ENCODE results near the gene ZNF581.

ZNF581 gene

DNA sequence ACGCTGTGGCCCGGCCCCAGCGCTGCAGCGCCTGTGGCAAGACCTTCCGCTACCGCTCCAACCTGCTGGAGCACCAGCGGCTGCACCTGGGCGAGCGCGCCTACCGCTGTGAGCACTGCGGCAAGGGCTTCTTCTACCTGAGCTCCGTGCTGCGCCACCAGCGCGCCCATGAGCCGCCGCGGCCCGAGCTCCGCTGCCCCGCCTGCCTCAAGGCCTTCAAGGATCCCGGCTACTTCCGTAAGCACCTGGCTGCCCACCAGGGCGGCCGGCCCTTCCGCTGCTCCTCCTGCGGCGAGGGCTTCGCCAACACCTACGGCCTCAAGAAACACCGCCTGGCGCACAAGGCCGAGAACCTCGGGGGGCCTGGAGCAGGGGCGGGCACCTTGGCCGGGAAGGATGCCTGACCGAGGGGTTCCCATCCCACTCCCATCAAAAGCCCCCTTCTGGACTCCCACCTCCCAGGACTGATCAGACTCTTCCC lies 27.0 kb upstream of the ZNF581 start:
- no peak overlapping the region for H3K4me3 ChIP-seq (ENCODE audit: low read depth, low read length)
- DNase-seq (ENCODE audit: low read depth): no peak
- TF ChIP-seq, protein P1, sequence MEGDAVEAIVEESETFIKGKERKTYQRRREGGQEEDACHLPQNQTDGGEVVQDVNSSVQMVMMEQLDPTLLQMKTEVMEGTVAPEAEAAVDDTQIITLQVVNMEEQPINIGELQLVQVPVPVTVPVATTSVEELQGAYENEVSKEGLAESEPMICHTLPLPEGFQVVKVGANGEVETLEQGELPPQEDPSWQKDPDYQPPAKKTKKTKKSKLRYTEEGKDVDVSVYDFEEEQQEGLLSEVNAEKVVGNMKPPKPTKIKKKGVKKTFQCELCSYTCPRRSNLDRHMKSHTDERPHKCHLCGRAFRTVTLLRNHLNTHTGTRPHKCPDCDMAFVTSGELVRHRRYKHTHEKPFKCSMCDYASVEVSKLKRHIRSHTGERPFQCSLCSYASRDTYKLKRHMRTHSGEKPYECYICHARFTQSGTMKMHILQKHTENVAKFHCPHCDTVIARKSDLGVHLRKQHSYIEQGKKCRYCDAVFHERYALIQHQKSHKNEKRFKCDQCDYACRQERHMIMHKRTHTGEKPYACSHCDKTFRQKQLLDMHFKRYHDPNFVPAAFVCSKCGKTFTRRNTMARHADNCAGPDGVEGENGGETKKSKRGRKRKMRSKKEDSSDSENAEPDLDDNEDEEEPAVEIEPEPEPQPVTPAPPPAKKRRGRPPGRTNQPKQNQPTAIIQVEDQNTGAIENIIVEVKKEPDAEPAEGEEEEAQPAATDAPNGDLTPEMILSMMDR (IDR thresholded peaks at IDR 0.05; ENCODE audit: control insufficient read depth, extremely low read depth, insufficient read depth): no peak

DNA sequence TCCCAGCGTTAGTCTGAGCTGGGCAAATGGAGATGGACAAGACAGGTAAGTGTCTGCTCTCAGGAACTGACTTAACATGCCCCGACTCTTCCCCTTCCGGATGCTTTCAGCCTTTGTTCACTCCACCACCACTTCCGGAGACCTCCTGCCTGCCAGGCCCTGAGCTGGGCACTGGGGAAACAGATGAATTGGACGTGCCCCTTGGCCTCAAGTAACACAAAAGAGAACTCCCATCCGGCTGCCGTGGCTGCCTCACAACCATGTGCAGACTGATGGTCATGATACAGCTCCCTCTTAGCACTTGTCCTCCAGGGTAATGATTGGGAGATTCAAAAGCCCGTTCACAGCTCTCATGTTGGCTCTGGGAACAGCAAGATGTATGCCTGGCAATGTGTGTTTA lies 26.0 kb upstream of the ZNF581 start:
- TF ChIP-seq, protein P1 (IDR thresholded peaks at IDR 0.05; ENCODE audit: control insufficient read depth, extremely low read depth, insufficient read depth): no peak
- DNase-seq (ENCODE audit: low read depth): no peak
- no peak overlapping the region for H3K4me3 ChIP-seq (ENCODE audit: low read depth, low read length)

DNA sequence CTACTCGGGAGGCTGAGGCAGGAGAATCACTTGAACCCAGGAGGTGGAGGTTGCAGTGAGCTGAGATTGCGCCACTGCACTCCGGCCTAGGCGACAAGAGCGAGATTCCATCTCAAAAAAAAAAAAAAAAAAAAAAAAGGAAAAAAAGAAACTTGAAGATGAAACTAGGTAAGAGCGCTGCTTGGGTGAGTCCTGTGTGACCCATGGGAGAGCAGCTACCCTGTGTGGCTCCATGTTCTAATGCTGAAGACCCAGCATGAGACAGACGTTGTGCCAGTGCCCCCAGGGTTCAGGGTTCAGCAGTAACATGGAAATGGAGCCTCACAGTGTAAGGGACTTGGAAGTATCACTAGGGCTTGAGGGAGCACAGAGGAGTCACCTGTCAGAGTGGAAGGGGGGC lies 25.0 kb upstream of the ZNF581 start:
- no peak for DNase-seq (ENCODE audit: low read depth)
- no peak overlapping the region for H3K4me3 ChIP-seq (ENCODE audit: low read depth, low read length)
- TF ChIP-seq, protein P1 (IDR thresholded peaks at IDR 0.05; ENCODE audit: control insufficient read depth, extremely low read depth, insufficient read depth): no peak

DNA sequence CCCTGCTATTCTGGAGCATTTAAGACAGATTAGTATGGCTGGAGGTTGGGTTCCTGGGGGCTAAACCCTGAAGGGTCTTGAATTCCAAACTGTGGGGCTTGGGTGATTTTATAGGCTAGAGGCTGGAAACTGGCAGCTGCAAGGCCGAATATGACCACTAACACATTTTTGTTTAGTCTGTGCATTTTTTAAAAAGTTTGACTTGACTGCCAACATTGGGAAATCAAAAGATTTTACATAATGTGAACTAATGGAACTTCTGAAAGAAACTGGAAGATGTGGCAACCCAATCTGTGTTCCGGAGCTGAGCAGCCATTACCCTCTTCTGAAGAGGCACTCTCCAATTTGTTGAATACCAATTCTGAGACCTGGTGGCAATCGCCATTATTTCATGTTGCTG lies 24.2 kb upstream of the ZNF581 start:
- TF ChIP-seq, protein P1 (IDR thresholded peaks at IDR 0.05; ENCODE audit: control insufficient read depth, extremely low read depth, insufficient read depth): no peak
- H3K4me3 ChIP-seq (ENCODE audit: low read depth, low read length): no peak overlapping the region
- no peak for DNase-seq (ENCODE audit: low read depth)

DNA sequence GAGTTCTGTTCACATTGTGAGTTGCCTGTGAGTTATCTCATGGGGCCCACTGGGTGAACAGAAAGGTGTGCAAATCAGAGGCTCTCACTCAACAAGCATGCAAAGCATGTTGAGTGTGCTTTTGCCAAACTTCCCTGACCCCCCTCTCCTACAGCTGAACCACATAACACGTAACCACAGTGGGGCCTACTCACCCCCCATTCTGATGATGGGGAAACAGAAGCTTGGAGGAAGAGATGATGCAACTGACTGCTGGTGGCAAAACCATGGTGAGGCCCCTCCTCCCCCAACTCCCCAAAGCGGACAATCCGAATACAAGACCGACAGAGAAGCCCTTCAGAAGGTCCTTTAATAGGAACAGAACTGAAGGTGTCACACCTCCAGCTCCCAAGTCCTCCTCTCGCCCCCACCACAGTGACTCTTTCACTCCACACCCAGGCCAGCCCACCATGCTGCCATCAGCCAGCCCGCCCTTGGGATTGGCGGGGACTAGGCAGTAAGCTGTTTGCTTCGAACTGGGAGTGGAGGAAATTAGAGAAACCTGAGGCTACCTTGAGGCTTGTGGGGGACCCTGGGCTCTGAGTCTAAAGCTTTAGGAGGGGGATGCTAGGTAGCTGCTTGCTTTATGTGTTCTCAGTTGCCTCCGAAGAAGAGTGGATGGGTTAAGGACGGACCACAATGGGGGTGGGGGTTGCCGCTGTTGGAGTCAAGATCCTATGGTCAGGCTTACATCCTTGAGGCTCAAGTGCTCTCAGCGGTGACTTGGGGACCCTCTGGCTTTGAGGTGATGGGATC lies 22.8 kb upstream of the ZNF581 start:
- TF ChIP-seq, protein P1 (IDR thresholded peaks at IDR 0.05; ENCODE audit: control insufficient read depth, extremely low read depth, insufficient read depth): no peak
- no peak for DNase-seq (ENCODE audit: low read depth)
- no peak overlapping the region for H3K4me3 ChIP-seq (ENCODE audit: low read depth, low read length)

DNA sequence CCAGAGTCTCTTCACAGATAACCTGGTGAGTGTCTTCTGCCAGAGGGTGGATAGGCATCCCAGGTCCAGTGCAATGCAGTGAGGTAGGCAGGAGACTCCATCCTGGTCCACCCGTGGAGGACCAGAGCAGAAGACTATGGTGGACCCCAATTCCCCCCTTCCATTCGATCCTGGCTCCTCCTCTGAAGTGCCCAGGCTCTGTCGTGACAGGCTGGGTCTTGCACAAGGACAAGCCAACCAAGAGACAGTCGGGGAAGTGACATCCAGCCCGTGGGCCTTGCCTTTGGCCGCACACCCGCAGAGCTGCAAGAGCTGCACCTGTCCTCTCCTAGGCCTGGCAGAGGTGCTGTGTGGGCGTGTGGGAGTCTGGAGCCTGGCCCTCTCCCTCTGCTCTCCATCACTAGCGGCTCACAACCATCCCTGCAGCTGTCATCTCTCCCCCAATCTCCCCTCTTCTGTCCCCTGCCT lies 22.2 kb upstream of the ZNF581 start:
- H3K4me3 ChIP-seq (ENCODE audit: low read depth, low read length): no peak overlapping the region
- no peak for DNase-seq (ENCODE audit: low read depth)
- TF ChIP-seq, protein P1 (IDR thresholded peaks at IDR 0.05; ENCODE audit: control insufficient read depth, extremely low read depth, insufficient read depth): no peak
